Measurements from ENCODE around the gene PRPS1L1.
A peak's percentile ranks its signal among the peaks of the same experiment; 100 is the strongest.

Gene PRPS1L1

DNA sequence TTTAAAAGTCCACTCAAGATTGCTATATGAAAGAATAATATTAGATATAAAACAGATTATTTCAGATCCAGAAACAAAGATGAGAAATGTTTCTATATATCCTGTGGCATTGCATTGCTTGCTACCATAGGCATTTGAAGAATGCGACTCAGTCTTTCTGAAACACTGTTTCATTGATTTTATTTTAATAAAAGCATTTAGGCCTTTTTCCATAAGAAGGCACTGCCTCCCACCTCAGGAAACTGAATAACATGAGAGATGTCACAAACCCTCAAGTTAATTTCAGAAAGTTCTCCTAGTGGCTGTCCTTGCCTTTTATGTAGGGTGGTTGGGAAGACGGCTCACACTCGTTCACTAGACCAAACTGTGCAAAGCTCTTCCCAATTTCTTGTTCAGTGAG lies 23.3 kb downstream of the PRPS1L1 start:
- no peak for DNase-seq

GRCh38 chr7:18003286-18003994 lies 24.2 kb downstream of the PRPS1L1 start:
- DNase-seq = peak in 2 of 3 experiments; percentile 25 to 53

DNA sequence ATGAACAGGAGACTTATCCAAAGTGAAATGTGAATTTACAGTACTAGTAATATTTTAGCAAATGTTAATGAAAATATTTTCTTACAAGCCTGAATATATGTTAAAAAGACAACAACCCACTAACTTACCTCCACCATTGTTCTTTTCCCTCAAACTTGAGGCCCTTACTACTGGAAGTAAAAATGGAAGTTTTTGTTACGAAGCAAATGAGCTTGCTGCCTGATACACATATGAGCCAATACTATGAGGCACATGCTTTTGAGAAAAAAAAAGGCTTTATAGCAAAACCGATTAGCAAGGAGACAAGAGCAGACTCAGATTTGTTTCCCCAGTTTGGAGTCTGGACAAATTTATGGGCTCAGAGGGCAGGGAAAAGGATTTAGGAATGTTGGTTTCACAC lies 29.0 kb downstream of the PRPS1L1 start:
- DNase-seq = no peak

DNA sequence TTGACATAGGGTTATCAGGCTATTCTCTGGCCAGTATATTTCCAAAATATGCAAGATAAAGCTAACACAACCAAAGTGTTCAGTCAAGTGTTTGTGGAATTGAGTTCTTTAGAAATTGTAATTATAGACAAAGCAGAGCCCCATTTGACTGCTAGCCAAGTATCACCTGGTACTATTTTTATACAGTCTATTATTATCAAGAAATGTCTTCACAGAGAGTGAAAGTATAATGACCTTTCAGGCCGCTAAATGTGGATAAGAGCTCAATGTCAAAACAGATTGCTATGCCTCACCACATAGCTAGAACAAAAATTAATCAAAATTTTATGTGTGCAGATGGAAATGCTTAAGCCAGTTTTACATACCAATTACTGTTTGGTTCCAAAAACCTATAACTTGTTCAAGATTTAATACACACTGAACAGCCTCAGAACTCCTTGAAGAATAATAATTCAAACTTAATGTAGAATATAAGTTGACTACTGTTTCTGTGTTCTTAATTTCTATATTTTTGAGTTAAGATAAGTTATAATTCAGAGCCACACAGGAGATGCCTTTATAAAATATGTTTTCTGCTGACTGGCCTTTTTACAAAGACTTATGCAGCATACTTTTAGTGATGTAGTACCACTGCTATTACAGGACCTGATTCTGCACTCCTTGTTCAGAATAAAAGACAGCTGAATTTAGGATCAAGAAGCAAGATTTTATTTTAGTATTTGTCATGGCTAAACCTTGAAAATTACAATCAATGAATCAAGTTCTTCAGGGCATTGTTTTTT lies 31.0 kb downstream of the PRPS1L1 start:
- DNase-seq = peak in 1 of 3 experiments; percentile 71

DNA sequence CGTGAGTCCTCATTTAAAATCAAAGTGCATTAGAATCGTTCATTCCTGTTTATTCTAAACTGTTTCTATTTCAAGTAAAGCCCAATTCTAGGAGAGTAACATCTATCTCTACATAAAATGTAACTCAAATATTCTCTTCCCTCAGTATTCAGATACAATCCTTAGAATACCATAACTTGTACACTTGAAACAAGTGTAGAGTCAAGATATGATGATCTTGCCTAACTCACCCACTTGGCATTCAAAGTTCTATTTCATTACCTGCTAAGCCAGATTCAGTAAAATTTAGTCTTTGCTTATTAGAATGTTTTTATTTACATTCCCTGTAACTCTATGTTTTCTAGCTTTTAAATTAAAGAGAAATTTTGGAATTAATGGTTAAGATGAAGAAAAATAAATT lies 31.6 kb downstream of the PRPS1L1 start:
- DNase-seq = no peak

DNA sequence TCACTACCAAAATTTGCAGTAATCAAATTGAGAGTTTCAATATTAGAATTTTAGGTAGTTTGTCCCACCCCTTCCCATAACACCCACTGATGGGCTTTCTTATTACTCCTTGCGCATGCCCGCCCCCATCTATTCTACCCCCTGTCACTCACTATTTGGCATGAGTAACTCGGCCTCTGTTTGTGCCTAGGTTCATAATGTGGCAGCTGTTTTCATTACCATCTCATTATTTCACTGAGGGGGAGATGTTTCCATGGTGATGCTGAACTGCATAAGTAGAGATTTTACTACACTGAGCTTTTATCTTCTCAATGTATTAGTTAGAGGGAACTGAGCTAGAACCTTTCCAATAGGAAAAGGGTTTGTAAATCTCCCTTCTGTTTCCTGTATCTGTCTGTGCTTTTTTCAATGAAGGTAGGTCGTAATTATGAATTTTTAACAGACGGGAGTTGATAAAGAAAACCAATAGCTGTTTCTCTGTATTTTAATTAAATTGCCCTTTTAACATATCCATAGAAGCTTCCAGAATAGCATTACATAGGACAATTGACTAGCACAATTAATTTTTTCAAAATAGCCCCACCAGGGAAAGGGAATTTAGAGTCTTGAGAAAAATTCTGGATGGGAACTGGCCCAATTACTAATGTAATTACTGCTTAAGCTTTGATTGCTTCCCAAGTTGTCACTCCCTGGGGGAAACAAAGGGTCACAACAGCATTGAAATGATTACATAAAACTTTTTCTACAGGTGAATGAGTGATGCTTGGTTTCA lies 33.4 kb downstream of the PRPS1L1 start:
- DNase-seq = peak in 1 of 3 experiments; percentile 29

- no peak for DNase-seq
These were observed 35.6 kb downstream of the PRPS1L1 start for GRCh38 chr7:17991866-17992648.

- DNase-seq = no peak
These were observed 36.9 kb downstream of the PRPS1L1 start for GRCh38 chr7:17990761-17991160.

DNA sequence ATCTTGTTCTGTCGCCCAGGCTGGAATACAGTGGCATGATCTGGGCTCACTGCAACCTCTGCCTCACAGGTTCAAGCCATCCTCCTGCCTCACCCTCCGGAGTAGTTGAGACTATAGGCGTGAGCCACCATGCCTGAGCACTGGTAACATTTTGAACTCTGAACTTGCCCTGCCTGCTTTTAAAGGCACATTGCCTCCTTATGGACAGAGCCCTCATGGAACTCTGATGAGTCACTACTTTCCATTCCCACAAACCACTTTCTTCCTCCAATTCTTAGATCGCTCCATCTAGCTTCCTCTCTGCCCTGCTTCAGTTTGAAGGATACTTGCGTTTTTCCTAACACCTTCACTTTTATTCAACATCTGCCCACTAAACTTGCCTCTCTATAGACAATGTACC lies 38.1 kb downstream of the PRPS1L1 start:
- no peak for DNase-seq

DNA sequence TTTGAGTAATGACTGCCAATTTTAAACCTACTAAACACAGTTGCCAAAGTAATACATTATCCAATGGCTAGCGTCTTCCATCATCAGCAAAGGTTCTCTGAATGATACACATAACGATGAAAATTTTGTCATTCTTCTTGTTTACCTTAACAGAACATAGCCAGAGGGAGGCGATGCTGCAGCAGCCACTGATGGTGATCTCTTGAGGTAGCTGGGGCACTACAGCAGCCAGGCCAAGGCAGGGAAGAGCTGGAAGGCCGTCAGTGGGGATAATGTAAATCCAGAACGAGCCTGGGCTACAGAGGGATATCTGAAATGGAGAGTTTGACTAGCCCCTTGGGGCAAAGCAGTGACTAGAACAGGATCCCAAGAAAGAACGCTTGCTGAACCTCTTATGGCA lies 38.8 kb downstream of the PRPS1L1 start:
- no peak for DNase-seq

GRCh38 chr7:17988141-17988540 lies 39.5 kb downstream of the PRPS1L1 start:
- peak in 1 of 3 experiments; percentile 83 for DNase-seq

GRCh38 chr7:17986851-17987250 lies 40.8 kb downstream of the PRPS1L1 start:
- DNase-seq = no peak

- no peak for DNase-seq
These were observed 42.0 kb downstream of the PRPS1L1 start for GRCh38 chr7:17985473-17986239.

DNA sequence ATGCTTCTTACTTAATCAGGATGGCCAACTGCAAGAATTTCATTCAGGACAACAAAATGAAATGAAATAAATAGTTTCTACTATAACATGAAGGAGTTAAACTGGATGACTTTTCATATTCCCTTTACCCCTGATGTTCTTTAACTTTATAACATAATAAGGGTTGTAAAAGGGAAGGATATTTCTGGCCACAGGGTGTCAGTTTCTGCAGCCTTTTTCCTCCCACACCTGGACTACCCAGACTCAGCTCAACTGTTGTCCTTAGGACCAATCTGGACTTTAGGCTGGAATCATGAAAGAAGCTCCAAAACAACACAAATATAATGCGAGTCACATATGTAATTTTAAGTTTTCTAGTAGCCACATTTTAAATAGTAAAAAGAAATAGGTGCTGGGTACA lies 43.4 kb downstream of the PRPS1L1 start:
- no peak for DNase-seq

DNA sequence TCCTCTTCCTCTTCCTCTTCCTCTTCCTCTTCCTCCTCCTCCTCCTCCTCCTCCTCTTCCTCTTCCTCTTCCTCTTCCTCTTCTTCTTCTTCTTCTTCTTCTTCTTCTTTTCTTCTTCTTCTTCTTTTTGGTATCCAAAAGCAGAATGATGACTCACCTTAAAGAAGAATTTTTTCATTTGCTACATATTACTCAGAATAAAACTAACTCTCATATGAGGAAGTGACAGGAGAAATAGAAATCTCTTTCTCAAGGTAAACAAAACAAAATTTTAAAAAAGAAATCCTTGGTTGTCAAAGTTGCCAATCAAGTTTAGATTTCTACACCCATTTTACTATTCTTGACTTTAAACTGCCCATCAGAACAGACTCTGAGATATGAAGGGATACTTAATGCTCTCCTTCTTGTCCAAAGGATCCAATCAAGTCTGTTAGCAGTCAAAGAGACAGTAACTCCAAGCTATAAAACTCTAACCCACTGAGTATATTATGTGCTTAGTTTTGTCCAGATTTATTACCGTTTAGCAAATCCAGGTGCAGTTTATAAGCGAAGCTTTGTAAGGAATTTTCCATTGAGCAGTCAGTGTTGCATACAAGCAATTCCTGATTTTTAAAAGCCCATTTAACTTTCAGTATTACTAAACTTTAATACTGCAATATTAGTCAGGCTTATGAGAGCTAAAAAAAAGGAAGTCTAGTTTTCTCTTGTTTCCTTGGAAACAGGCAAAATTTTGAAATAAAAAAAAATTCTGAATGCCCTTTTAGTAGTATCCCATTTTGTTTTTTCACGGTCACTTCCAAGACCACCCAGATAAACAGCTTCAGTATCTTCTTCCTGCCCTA lies 44.2 kb downstream of the PRPS1L1 start:
- no peak for DNase-seq

DNA sequence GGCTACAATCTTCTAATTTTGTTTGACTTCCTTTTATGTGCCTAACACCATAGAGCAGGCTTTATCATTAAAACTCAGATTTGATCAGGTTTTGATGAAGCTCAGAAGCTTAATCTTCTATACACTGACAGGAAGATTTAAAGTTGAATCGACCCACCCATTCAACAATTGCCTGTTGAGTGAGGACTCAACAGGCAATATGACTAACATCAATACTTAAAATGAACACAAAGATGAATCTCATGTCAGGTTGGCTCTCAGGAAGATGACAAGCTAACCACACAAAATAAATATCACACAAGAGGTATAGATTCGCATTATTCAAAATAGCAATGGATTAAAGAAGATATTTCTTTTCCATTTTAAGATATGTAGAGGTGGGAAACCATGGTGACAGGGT lies 50.7 kb downstream of the PRPS1L1 start:
- DNase-seq = no peak

Measured in NCI-H1417 (cell line).